Measurements from ENCODE around the gene ATG13. TPM values are rescaled to one million over a fixed set of nuclear protein-coding genes. Genes with fewer than 3 reads are reported as not detected.

ATG13 gene
- total and polyA plus RNA-seq, 9 donors = 37.2 to 119 (median 54.5) TPM

DNA sequence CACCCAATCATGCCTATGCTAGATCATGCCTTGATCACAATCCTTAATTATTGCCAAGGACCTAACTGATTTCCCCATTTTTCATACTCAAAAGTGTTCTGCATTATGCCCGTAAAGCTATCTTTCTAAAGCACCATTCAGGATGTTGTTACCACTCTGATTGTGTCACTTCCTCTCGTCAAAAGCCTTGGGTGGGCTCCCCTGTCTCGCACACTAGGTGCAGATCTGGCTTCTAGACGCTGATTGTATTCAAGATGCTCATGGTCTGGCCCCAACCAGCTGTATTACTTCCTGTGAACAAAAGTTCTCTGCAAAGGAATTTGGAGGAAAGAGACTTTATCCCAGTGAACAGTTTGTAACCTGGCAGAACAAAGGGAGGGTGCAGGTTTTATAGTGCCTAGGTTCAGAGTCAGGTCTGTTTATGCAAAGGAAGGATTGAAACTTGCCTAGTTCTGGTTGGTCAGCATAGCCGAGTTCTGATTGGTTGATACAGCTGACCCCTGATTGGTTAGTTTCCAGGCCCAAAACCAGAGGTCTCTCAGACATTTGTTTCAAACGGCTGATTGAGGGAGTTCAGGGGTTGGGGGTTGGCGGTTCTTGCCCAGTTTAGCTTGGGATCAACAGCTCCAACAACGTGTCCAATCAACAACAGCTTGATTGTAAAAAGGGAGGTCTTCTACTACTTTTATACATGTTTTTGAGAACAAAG, 25.4 kb downstream of the ATG13 start:
- Histone ChIP-seq H3K36me3 (no peaks in the 10 kb centered on the region), H3K27ac (no peak overlapping the region), H3K4me3 (no peak overlapping the region), H3K27me3 (no peaks in the 10 kb centered on the region), H3K4me1 (ENCODE audit: insufficient read depth) (no peaks in the 10 kb centered on the region), H3K9me3 (no peaks in the 10 kb centered on the region)
- DNase-seq = no peak
- 94 to 96% (median 95%) methylated on average over 8 of the region's 8 CpGs for WGBS, 3 donors
- no peak for TF ChIP-seq POLR2A (IDR thresholded peaks at IDR 0.05)
- intact Hi-C loops (cut with DNase I) = no loop called here

DNA sequence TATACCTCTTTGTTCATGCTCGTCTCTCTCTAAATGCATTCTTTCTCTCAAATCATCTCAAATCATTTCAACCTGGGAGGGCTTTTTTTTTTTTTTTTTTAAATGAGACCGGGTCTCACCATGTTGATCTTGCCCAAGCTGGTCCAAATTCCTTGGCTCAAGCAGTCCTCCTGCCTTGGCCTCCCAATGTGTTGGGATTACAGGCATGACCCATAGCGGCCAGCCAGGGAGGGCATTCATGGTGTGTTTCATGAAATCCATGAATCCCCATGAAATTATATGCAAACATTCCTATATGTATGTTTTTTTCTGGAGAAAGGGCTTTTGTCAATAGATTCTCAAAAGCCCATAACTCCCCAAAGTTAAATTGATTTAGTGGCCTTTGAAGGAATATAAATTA, 26.2 kb downstream of the ATG13 start:
- Histone ChIP-seq H3K4me3 (no peak overlapping the region), H3K4me1 (ENCODE audit: insufficient read depth) (peaks cover 2% of the 10 kb centered on the region), H3K27ac (no peak overlapping the region), H3K36me3 (no peaks in the 10 kb centered on the region), H3K27me3 (no peaks in the 10 kb centered on the region), H3K9me3 (no peaks in the 10 kb centered on the region)
- 92 to 96% (median 94%) methylated on average over 3 of the region's 3 CpGs for WGBS, 3 donors
- TF ChIP-seq EP300 (IDR thresholded peaks at IDR 0.05) (no peak), POLR2A (IDR thresholded peaks at IDR 0.05) (no peak)
- TF ChIP-seq, protein P1, sequence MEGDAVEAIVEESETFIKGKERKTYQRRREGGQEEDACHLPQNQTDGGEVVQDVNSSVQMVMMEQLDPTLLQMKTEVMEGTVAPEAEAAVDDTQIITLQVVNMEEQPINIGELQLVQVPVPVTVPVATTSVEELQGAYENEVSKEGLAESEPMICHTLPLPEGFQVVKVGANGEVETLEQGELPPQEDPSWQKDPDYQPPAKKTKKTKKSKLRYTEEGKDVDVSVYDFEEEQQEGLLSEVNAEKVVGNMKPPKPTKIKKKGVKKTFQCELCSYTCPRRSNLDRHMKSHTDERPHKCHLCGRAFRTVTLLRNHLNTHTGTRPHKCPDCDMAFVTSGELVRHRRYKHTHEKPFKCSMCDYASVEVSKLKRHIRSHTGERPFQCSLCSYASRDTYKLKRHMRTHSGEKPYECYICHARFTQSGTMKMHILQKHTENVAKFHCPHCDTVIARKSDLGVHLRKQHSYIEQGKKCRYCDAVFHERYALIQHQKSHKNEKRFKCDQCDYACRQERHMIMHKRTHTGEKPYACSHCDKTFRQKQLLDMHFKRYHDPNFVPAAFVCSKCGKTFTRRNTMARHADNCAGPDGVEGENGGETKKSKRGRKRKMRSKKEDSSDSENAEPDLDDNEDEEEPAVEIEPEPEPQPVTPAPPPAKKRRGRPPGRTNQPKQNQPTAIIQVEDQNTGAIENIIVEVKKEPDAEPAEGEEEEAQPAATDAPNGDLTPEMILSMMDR (IDR thresholded peaks at IDR 0.05) = no peak
- no peak for DNase-seq
- intact Hi-C loops (cut with DNase I) = no loop called here

DNA sequence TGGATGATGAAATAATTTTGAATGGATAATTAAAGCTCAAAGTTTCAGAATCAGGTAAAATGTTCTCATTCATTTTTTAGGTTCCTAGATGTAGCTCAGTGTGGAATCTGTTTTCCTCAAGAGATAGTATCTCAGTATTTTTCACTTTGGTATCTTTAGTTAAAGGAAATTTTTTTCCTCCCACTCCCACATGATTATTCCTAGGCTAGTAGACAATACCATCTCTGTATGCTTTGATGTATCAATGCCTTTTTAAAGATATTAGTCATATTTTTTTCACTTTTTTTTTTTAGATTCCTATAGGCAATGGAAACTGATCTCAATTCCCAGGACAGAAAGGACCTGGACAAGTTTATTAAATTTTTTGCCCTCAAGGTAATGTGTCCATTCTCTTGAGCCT, 26.6 kb downstream of the ATG13 start:
- no peak overlapping the region for H3K4me3 ChIP-seq
- H3K9me3 ChIP-seq = no peaks in the 10 kb centered on the region
- no peaks in the 10 kb centered on the region for H3K36me3 ChIP-seq
- no peaks in the 10 kb centered on the region for H3K27me3 ChIP-seq
- TF ChIP-seq EP300 (IDR thresholded peaks at IDR 0.05) (no peak), POLR2A (IDR thresholded peaks at IDR 0.05) (no peak)
- TF ChIP-seq, protein P1 (IDR thresholded peaks at IDR 0.05) = no peak
- intact Hi-C loops (cut with DNase I) = no loop called here
- peaks cover 3% of the 10 kb centered on the region for H3K4me1 ChIP-seq (ENCODE audit: insufficient read depth)
- no peak overlapping the region for H3K27ac ChIP-seq
- DNase-seq = no peak

DNA sequence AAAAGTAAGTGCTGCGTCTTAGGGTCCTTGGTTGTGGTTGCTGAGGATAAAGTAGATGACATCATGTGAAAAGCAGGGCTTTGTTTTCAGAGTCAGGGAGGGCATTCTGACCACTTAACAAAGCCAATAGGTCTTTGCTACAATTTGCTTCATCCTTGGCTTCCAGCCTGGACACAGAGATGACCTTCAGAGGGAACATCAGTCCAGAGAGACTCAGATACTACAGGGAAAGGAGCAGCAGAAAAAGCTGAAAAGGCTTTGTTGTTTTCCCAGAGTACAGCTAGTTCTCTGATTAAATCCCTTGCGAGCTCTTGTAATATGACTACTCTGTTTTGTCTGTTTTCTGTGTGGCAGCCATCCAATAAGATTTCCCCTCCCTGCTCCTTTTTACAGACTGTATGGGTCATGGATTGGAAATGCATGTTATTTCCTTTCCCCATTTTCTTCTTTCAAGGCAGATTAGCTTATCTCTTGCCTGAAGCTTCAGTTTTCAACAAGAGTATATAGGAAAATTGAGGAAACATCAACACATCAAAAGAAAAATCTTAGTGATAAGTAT, 31.9 kb downstream of the ATG13 start:
- no peak overlapping the region for H3K4me3 ChIP-seq
- intact Hi-C loops (cut with DNase I) = no loop called here
- WGBS, 3 donors = 2 to 5% (median 4%) methylated on average over 2 of the region's 2 CpGs
- H3K27me3 ChIP-seq = no peaks in the 10 kb centered on the region
- TF ChIP-seq, protein P1 (IDR thresholded peaks at IDR 0.05) = no peak
- TF ChIP-seq EP300 (IDR thresholded peaks at IDR 0.05) (no peak), POLR2A (IDR thresholded peaks at IDR 0.05) (no peak)
- no peaks in the 10 kb centered on the region for H3K36me3 ChIP-seq
- H3K27ac ChIP-seq = peak overlapping the region in 1 of 2 donors; percentile 48
- H3K4me1 ChIP-seq (ENCODE audit: insufficient read depth) = peaks cover 11% of the 10 kb centered on the region
- peak; percentile 63 to 89 (median 70) for DNase-seq
- no peaks in the 10 kb centered on the region for H3K9me3 ChIP-seq

DNA sequence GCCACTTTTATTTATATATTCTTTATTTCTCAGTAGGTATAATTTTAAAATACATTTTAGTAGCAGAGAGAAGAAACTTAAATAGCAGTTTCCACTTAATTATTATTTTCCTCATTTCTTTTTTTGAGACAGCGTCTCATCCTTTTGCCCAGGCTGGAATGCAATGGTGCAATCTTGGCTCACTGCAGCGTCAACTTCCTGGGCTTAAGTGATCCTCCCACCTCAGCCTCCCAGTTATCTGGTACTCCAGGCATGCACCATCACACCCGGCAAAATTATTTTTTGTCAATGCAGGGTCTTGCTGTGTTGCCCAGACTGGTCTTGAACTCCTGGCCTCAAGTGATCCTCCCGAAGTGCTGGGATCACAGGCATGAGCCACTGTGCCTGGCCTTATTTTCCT, 38.3 kb downstream of the ATG13 start:
- Histone ChIP-seq H3K27me3 (no peaks in the 10 kb centered on the region), H3K9me3 (no peaks in the 10 kb centered on the region), H3K4me3 (no peak overlapping the region), H3K36me3 (no peaks in the 10 kb centered on the region), H3K4me1 (ENCODE audit: insufficient read depth) (no peaks in the 10 kb centered on the region), H3K27ac (no peak overlapping the region)
- DNase-seq = no peak
- intact Hi-C loops (cut with DNase I) = no loop called here
- 32 to 68% (median 67%) methylated on average over 4 of the region's 4 CpGs for WGBS, 3 donors
- TF ChIP-seq POLR2A (IDR thresholded peaks at IDR 0.05) = no peak

All from ovary (tissue), 9 donors.